Liver (tissue), 9 donors: Measurements from ENCODE around the gene TTC9C. TPM values are rescaled to one million over a fixed set of nuclear protein-coding genes. Genes with fewer than 3 reads are reported as not detected.

Experiments
- DNase-seq: peaks from one replicate; pipeline ENCODE4 v3.0.0-alpha.2; 2017; ENCODE audit warnings: low spot score
- H3K27ac ChIP-seq, 2 donors: one replicate each; pipeline ENCODE4 v1.7.0; 2013; ENCODE audit warnings: inconsistent platforms in 2 of 2, low read length in 2 of 2, control low read depth in 1 of 2, low read depth in 1 of 2, mild to moderate bottlenecking in 1 of 2
- H3K27me3 ChIP-seq, 4 donors: one replicate each; pipeline versions ENCODE4 v1.6.1 to v1.7.0; 2013; ENCODE audit warnings: low read length in 3 of 4, inconsistent platforms in 1 of 4, mild to moderate bottlenecking in 1 of 4, moderate library complexity in 1 of 4; ENCODE audit not compliant: control insufficient read depth in 4 of 4, insufficient read depth in 4 of 4
- H3K36me3 ChIP-seq, 4 donors: one replicate each; pipeline versions ENCODE4 v1.6.1 to v1.7.0; 2013; ENCODE audit warnings: low read length in 3 of 4, mild to moderate bottlenecking in 3 of 4, low read depth in 1 of 4, moderate library complexity in 1 of 4; ENCODE audit not compliant: control insufficient read depth in 4 of 4, insufficient read depth in 3 of 4
- H3K4me1 ChIP-seq, 4 donors: one replicate each; pipeline versions ENCODE4 v1.6.1 to v1.7.0; 2013; ENCODE audit warnings: low read length in 3 of 4, mild to moderate bottlenecking in 3 of 4, moderate library complexity in 1 of 4; ENCODE audit not compliant: control insufficient read depth in 4 of 4, insufficient read depth in 4 of 4
- H3K4me3 ChIP-seq, 3 donors: one replicate each; pipeline versions ENCODE4 v1.6.1 to v1.7.0; 2013; ENCODE audit warnings: low read length in 3 of 3, control low read depth in 1 of 3, low read depth in 1 of 3, mild to moderate bottlenecking in 1 of 3
- H3K9ac ChIP-seq, 2 donors: one replicate each; pipeline ENCODE4 v1.7.0; 2013; ENCODE audit warnings: low read length in 2 of 2, mild to moderate bottlenecking in 2 of 2, moderate library complexity in 2 of 2, control low read depth in 1 of 2, low read depth in 1 of 2
- H3K9me3 ChIP-seq, 4 donors: one replicate each; pipeline versions ENCODE4 v1.6.1 to v1.7.0; 2013; ENCODE audit warnings: low read length in 3 of 4; ENCODE audit not compliant: control insufficient read depth in 4 of 4
- ATF3 ChIP-seq: IDR thresholded peaks from 2 replicates; pipeline ENCODE4 v1.6.1; 2016; ENCODE audit warnings: antibody characterized with exemption
- EGR1 ChIP-seq, 2 donors: IDR thresholded peaks; 2 replicates each; pipeline ENCODE4 v1.6.1; 2016 to 2018; ENCODE audit warnings: antibody characterized with exemption in 2 of 2, low read depth in 2 of 2
- FOXA1 ChIP-seq: IDR thresholded peaks from 2 replicates; pipeline ENCODE4 v1.6.1; 2016; ENCODE audit warnings: antibody characterized with exemption
- FOXA2 ChIP-seq: IDR thresholded peaks from 2 replicates; pipeline ENCODE4 v1.6.1; 2016; ENCODE audit warnings: antibody characterized with exemption
- GABPA ChIP-seq, 2 donors: IDR thresholded peaks in 1 of 2; conservative IDR thresholded peaks in 1 of 2; 2 replicates each; pipeline ENCODE4 v1.6.1; 2016; ENCODE audit warnings: antibody characterized with exemption in 2 of 2, mild to moderate bottlenecking in 1 of 2, moderate library complexity in 1 of 2
- HNF4A ChIP-seq, 2 donors: conservative IDR thresholded peaks; 2 replicates each; pipeline ENCODE4 v1.6.1; 2016; ENCODE audit warnings: antibody characterized with exemption in 2 of 2, mild to moderate bottlenecking in 2 of 2
- HNF4G ChIP-seq: IDR thresholded peaks from 2 replicates; pipeline ENCODE4 v1.6.1; 2016; ENCODE audit warnings: antibody characterized with exemption
- JUND ChIP-seq, 2 donors: IDR thresholded peaks; 2 replicates each; pipeline ENCODE4 v1.6.1; 2016; ENCODE audit warnings: antibody characterized with exemption in 2 of 2
- MAX ChIP-seq: IDR thresholded peaks from 2 replicates; pipeline ENCODE4 v1.6.1; 2016; ENCODE audit warnings: antibody characterized with exemption
- NR2F2 ChIP-seq: IDR thresholded peaks from 2 replicates; pipeline ENCODE4 v1.6.1; 2016; ENCODE audit warnings: antibody characterized with exemption
- REST ChIP-seq: IDR thresholded peaks from 2 replicates; pipeline ENCODE4 v1.6.1; 2016; ENCODE audit warnings: antibody characterized with exemption, mild to moderate bottlenecking
- RXRA ChIP-seq, 2 donors: IDR thresholded peaks; 2 replicates each; pipeline ENCODE4 v1.6.1; 2017 to 2018; ENCODE audit warnings: antibody characterized with exemption in 2 of 2, mild to moderate bottlenecking in 1 of 2
- SP1 ChIP-seq: IDR thresholded peaks from 2 replicates; pipeline ENCODE4 v1.6.1; 2018; ENCODE audit warnings: antibody characterized with exemption, mild to moderate bottlenecking
- TAF1 ChIP-seq: conservative IDR thresholded peaks from 2 replicates; pipeline ENCODE4 v1.6.1; 2016; ENCODE audit warnings: antibody characterized with exemption, mild to moderate bottlenecking
- YY1 ChIP-seq: IDR thresholded peaks from 2 replicates; pipeline ENCODE4 v1.6.1; 2016; ENCODE audit warnings: antibody characterized with exemption, mild to moderate bottlenecking
- WGBS: extraction: QIAGEN DNeasy Blood & Tissue Kit; methylation state at CpG from one replicate; pipeline ENCODE4 v1.1.7; 2013; 5-methylcytosine and 5-hydroxymethylcytosine counted together
- polyA plus RNA-seq, 2 donors: library from polyadenylated mRNA; stranded (reverse) in 1 of 2; unstranded in 1 of 2; fragments of 200-250 nt in 1 of 2; fragments of >200 nt in 1 of 2; fragmentation: Nextera tagmentation in 1 of 2; extraction: Ambion mirVana in 1 of 2; gene quantifications; one replicate each; pipeline versions ENCODE4 v1.2.1 to v1.2.3, GENCODE V29; 2013 to 2015
- total RNA-seq, 2 donors: library from RNA; depleted of rRNA; stranded (reverse); fragments of >200 nt; gene quantifications; one replicate each; pipeline ENCODE4 v1.2.3, GENCODE V29; 2014
- TF ChIP-seq, protein P1 (sequence below): fragments of 150-350 bp; IDR thresholded peaks from 2 replicates; pipeline ENCODE4 v1.5.1; 2017; ENCODE audit warnings: improper control_type of control experiment, low read depth, low read length; ENCODE audit not compliant: missing input control
- donor health status: healthy.
- donor health status: healthy.
- donor health status: healthy.
- donor health status: healthy.
- donor health status: healthy.

Gene TTC9C
- total and polyA plus RNA-seq, 4 donors, result 10.0 to 16.1 (median 13.0) TPM

DNA sequence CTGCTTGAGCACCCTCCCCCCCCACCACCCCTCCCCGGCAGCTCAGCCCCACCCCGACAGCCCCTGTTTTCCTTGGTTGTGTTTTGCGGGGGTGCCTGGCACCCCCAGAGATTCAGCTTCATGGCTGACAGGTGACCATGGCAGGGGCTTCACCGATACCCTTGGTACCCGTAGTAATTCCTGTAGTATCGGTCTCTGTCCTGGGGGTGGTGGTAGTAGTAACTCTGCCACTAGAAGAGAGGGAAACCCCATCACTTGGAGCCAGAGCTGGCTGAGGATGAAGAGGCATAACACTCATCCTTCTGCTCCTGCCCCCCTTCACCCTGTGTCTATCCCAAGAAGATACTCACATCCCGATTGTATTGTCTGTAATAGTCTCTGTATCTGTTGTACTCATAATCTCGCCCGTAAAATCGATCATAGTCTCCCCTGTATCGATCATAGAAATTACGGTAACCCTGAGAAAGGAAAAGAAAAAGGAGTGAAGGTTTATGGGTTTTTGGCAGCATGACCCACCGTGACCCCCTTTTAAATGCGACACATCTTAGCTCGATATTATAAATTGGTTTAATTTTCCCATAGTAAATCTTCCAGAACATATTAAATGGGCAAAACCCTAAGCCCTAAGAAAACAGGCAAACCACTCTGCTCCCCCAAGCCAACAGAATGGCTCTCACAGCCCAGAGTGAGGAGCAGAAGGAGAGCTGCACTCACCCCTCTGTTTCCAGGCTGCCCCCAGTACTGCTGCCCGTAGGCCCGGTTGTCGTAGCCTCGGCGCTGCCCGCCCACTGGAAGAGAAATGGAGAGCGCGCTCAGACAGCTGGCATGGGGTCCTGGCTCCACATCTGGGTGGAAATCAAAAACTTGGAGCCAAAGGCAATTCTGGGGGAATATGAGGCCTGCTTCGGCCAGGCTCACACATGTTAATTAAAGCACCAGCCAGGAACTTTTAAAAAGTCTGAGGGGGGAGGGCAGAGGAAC, 12.8 kb upstream of the TTC9C start:
- Histone ChIP-seq H3K4me3 (no peak overlapping the region), H3K27me3 (no peaks in the 10 kb centered on the region), H3K27ac (no peak overlapping the region), H3K9me3 (no peaks in the 10 kb centered on the region), H3K4me1 (peaks cover 8 to 50% (median 35%) of the 10 kb centered on the region in 4 donors), H3K9ac (no peak overlapping the region), H3K36me3 (peaks cover 11 to 56% (median 53%) of the 10 kb centered on the region in 4 donors)
- no peak for TF ChIP-seq REST
- TF ChIP-seq TAF1, result no peak
- TF ChIP-seq RXRA (IDR thresholded peaks at IDR 0.05), result no peak
- TF ChIP-seq EGR1 (IDR thresholded peaks at IDR 0.05; ENCODE audit: low read depth in 2 of 2), result no peak
- no peak for TF ChIP-seq HNF4G
- TF ChIP-seq GABPA (IDR thresholded peaks at IDR 0.05 in 1 of 2, conservative IDR thresholded peaks at IDR 0.05 in 1 of 2), result no peak
- no peak for TF ChIP-seq NR2F2
- TF ChIP-seq MAX, result no peak
- no peak for TF ChIP-seq ATF3
- TF ChIP-seq YY1, result no peak
- TF ChIP-seq, protein P1, sequence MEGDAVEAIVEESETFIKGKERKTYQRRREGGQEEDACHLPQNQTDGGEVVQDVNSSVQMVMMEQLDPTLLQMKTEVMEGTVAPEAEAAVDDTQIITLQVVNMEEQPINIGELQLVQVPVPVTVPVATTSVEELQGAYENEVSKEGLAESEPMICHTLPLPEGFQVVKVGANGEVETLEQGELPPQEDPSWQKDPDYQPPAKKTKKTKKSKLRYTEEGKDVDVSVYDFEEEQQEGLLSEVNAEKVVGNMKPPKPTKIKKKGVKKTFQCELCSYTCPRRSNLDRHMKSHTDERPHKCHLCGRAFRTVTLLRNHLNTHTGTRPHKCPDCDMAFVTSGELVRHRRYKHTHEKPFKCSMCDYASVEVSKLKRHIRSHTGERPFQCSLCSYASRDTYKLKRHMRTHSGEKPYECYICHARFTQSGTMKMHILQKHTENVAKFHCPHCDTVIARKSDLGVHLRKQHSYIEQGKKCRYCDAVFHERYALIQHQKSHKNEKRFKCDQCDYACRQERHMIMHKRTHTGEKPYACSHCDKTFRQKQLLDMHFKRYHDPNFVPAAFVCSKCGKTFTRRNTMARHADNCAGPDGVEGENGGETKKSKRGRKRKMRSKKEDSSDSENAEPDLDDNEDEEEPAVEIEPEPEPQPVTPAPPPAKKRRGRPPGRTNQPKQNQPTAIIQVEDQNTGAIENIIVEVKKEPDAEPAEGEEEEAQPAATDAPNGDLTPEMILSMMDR, result no peak
- TF ChIP-seq FOXA2, result no peak
- no peak for TF ChIP-seq SP1
- TF ChIP-seq JUND (IDR thresholded peaks at IDR 0.05), result no peak
- no peak for TF ChIP-seq HNF4A (conservative IDR thresholded peaks at IDR 0.05)
- 95% methylated on average over 24 of the region's 24 CpGs for WGBS
- no peak for DNase-seq

DNA sequence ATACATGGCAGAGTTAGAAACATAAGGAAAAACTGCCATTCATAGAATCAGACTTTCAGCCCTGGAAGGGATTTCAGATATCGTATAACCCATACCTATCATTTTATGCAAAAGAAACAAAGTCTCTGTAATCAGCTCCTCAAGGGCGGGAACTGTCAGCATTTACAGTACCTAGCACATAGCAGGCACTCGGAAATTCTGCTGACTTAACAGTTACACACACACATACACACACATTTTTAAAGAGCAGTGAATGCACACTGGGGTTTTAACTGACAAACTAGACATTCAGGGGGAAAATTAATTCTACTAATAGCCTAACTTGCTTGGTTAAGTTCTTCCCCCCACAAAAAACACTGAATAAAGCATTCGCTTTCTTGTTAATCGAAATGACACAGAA, 12.1 kb upstream of the TTC9C start:
- no peak for DNase-seq
- no peak overlapping the region for H3K27ac ChIP-seq
- H3K4me1 ChIP-seq, result peaks cover 8 to 45% (median 32%) of the 10 kb centered on the region in 4 donors
- H3K9ac ChIP-seq, result no peak overlapping the region
- TF ChIP-seq MAX (no peak), FOXA1 (no peak), JUND (IDR thresholded peaks at IDR 0.05) (no peak), SP1 (no peak), REST (no peak)
- TF ChIP-seq, protein P1, result no peak
- no peaks in the 10 kb centered on the region for H3K27me3 ChIP-seq
- H3K36me3 ChIP-seq, result peaks cover 15 to 61% (median 60%) of the 10 kb centered on the region in 4 donors
- 90% methylated on average over 5 of the region's 5 CpGs for WGBS
- no peak overlapping the region for H3K4me3 ChIP-seq
- H3K9me3 ChIP-seq, result no peaks in the 10 kb centered on the region
